Stimulated activated CD8-positive, alpha-beta memory T cell treated with anti-CD3 and anti-CD28 coated beads, Interleukin-15, amount 100 ng/mL, for 4 hours (primary cell): Measurements from ENCODE around the gene HPN.
"Not testable (repeated sequence)": the region's sequence is repeated elsewhere in the genome, so short reads cannot be mapped to it uniquely, and the experiment has no call there.

ENCODE experiments used
- DNase-seq, 2 donors: peaks; one replicate each; pipeline ENCODE4 v3.0.0-alpha.2; 2020; ENCODE audit warnings: low read depth in 2 of 2

The HPN gene

DNA sequence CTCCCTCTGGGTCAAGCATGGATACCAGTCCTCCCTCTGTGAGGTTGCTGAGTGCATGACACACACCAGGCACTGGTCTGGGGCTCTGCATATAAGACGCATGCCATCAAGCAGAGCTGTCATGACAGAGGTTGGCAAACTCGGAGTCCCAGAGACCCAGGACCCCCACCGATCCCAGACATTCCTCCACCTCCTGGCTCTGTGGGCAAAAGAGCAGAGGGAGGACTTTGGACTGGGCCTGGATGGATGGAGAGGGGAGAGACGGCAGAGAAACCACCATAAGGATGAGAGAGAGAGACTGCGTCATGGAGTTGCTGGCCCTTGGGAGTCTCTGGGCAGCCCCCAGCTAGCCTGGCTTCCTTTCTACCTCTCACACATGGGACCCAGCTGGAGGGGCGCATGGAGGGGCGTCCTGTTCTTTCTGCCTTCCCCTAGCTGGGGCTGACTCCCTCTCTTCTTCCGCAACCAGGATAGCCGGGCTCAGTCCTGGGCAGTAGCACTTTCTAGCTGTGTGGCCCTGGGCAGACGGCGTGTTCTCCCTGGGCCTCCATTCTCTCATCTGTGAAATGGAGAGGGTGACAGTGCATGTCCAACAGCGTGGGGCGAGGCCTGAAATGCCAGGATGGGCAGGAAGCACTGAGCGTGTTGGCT is 1.6 kb downstream of the HPN start:
- no peak for DNase-seq

DNA sequence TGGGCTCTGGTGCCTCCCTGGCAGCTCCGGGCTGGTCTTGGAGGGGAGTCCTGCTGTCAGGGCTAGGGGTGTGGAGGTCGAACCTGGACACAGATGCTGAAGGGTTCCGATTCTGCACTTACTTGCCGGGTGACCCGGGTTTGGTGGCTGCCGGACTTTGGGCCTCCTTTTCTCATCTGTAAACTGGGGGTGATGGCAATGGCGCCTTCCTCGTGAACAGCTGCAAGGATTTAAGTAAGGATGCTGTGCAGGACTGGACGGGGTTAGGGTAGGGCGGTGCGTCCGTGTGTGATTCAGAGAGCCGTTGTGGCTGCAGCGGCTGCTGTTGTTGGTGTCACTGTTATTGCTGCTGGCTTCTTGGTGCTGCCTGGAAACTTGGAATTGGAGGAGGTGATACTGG is 2.4 kb downstream of the HPN start:
- no peak for DNase-seq

DNA sequence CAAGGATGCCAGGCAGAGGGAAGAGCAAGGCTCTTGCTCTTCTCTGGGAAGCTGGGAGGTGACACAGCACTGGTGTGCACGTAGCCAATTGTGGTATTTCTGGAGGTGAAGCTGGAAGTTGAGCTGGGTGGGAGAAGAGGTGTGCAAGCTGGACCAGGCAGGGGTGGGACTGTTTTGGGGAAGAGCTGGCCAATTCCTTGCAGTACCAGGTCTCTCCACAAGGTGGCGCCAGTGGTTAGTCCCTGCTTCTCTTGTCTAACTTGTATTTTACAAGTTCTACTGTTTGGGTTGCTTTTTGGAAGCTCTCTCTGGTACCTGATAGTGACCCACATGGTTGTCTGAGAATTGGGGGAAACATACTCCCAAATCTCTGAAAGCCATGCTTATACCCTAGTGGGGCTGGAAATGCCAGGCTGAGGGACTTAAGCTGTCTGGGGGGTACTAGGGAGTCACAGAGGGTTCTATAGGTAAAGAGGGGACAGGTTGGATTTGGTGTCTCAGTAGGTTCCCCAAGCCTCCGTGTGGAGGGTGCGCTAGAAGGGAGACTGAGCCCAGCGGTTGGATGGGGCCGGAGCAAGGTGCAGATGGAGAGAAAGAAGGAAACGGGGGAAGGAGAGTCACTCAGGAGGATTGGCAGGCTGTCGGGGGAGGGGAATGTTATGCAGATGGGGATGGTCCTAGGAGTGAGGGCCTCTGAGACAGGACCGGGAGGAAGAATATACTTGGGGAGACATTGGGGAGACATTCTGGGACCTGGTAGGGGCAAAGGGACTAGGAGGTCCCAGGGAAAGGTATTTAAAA is 3.0 kb downstream of the HPN start:
- DNase-seq, result no peak

DNA sequence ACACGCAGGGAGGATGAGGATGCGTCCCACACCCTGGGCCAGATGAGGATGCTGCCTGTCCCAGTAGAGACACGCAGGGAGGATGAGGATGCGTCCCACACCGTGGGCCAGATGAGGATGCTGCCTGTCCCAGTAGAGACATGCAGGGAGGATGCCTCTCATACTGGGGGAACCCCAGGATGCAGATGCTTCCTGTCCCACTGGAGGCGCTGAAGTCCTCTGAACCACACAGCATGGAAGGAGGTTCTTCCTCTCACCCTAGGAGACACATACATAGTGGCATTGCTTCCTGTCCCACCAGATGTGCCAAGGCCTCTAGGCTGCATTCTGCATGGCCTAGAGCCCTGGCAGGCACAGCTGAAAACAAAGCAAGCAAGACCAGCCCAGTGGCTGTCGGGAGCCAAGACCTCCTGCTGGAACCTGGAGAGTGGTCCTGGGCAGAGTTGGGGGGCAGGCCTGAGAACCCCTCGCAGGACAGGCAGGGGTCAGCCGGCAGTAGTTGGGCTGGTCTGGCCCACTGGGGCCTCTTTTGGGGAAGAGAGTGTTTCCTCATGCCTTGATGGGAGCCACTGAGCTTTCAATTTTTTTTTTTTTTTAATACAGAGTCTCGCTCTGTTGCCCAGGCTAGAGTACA is 4.3 kb downstream of the HPN start:
- no peak for DNase-seq

DNA sequence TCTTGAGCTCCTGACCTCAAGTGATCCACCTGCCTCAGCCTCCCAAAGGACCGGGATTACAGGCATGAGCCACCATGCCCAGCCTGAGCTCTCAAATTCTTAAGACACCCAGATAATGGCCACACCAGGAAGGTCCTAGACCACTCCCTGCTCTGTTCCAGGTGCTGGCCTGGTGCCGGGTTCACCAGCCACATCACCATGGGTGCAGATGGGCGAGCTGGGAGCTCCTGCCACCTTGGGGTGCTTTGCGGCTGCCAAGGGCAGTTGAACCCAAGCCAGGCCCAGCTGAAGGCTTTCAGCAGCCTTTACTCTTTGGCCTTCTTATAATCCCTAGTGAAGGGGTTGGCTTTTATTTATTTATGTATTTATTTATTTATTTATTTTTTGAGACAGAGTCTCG is 4.9 kb downstream of the HPN start:
- no peak for DNase-seq

DNA sequence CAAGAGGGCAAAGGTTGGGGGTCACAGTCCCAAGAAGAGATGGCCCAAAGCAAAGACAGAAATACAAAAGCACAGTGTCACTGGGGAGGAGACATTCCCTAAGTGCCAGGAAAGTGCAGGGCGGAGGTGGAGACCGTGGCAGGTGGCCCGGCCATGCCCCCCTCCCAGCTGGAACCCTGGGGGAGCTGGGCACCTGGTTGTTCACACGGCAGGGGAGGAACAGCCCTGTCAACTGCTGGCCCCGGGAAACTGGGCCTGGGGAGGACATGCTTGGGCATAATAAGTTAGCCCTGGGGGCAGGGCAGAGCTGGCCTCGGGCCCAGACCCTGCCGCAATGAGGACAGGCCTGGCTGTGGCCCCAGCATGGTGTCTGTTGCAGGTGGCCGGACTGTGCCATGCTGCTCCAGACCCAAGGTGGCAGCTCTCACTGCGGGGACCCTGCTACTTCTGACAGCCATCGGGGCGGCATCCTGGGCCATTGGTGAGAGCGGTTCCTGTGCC is 7.4 kb downstream of the HPN start:
- DNase-seq, result no peak

DNA sequence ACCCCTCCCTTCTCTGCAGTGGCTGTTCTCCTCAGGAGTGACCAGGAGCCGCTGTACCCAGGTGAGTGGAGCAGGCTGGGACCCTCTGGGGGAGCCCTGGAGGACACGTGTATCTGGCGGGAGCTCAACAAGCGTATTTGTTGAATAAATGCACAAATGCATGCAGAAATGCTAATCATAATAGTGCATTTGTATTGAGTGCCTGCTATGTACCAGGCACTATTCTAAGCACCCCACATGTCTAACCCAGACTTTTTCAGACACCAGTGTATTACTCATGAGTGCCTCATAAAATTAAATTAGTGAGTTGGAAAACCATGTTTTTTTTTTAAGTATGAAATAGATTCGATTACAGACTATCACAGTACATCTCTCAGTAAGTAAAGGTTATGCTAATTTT is 7.9 kb downstream of the HPN start:
- DNase-seq, result no peak

DNA sequence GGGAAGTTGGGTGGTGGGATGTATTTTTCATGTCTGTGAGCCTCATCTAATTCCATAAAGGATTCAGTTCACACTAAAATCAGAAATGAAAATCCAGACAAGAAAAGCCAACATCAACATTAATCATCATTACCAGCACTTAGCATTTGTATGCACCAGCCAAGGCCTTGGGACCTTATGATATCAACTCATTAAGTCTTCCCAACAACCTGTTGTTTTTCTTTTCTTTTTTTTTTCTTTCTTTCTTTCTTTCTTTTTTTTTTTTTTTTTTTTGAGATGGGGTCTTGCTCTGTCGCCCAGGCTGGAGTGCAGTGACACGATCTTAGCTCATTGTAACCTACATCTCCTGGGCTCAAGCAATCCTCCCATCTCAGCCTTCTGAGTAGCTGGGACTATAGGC is 9.1 kb downstream of the HPN start:
- DNase-seq, result not testable (repeated sequence)

DNA sequence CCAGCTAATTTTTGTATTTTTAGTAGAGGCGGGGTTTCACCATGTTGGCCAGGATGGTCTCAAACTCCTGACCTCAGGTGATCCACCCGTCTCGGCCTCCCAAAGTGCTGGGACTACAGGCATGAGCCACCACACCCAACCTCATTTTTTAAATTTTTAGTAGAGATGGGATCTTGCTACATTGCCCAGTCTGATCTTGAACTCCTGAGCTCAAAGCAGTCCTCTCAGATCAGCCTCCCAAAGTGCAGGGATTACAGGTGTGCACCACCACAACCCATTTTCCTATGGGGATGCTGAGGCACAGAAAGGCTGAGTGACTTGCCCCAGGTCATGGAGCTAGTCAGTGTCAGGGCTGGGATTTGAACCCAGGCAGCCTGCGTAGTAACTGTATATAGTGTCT is 9.7 kb downstream of the HPN start:
- DNase-seq, result not testable (repeated sequence)

DNA sequence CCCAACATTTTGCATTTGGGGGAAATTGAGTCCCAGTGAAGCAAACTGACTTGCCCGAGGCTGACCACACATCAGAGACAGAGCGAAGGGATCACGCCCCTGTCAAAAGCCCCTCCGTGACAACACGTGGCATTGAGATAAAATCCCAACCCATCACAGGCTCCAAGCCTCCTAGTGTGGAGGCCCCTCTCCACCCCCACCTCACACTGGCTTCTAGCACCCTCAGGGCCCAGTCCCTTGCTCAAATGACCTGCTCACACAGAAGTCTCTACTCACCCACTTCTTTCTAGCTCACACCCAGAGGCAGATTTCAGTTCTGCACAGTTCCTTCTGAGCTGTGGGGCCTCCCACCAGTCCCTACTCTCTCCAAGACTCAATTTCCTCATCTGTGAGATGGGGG is 10.3 kb downstream of the HPN start:
- DNase-seq, result no peak

DNA sequence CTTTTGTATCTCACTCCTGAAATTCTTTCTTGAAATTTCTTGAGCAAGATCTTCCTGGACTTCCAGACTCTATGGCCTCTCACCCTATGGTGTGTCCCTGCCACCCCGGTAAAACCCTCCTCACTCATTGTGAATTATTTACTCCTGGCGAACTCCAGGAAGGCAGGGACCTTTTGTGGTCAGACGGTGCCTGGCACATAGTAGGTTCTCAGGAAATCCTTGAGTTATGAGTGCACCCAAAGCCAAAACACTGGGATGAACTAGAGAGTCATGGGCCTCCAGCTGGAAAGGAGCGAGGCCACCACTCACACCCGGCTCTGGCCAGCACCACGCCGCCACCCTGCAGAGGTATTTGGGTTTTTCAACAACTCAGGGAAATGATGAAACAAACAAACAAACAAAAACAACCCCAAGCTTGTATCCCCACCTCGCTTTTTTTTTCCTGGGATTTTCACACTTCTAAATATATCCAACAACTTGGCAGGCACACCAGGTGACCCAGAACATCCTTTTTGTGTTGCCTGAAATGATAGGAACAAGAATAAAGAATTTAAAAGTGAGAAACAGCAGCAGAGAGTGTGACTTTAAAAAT is 11.2 kb downstream of the HPN start:
- DNase-seq, result no peak

DNA sequence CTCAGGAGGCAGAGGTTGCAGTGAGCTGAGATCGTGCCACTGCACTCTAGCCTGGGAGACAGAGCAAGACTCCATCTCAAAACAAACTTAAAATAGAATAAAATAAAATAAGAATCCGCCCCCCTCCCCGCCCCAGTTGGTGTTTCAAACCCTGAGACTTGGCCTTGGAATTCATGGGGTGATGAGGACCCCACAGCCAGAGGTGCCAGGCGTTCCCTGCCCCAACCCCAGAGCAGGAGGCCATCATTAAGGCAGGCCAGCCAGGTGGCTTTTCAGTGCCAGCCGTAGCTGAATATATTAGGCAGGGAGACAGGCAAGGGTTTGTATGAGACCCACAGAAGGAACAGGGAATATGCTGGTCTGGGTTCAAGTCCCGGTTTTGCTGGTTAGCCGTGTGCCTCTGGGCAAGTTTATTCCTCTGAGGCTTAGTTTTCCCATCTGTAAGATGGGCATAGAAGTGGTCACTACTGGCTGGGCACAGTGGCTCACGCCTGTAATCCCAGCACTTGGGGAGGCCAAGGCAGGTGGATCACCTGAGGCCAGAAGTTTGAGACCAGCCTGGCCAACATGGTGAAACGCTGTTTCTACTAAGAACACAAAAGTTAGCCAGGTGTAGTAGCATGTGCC is 12.3 kb downstream of the HPN start:
- DNase-seq, result no peak

DNA sequence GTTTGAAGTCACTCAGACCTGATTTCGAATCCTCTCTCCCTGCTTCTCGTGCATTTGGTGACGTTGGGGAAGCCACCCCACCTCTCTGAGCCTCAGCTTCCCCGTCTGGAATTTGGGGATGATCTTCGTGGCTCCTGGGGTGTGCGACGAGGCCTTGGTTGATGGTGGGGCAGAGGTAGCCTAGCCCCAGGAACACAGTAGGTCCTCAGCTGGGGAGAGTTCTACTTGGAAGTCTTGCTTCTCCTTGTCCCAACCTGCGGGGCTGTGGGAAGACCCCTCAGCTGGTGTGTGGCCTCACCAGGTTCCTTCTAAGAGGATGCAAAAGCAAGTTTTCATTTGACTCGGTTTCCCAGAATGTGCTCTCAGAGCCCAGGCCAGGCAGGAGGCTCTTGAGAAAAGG is 13.1 kb downstream of the HPN start:
- no peak for DNase-seq

DNA sequence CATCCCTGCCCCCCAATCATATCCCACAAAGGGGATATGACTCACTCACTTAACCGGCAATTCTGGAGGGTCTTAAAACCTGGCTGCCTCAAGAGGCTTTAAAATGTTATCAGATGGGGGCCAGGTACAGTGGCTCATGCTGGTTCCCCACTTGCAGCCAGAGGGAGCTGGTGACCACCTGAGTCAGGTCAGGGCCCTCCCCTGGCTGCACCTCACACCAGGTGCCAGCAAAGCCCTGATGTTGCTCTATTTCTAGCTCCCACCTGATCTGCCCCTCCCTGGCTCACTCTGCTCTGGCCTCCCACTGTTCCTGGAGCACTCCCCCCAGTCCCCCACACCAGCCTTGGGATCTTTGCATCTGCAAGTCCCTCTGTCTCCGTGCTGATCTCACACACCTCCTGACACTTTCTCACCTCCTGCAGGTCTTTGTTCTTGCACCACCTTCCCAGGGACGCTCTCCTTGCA is 14.2 kb downstream of the HPN start:
- no peak for DNase-seq

DNA sequence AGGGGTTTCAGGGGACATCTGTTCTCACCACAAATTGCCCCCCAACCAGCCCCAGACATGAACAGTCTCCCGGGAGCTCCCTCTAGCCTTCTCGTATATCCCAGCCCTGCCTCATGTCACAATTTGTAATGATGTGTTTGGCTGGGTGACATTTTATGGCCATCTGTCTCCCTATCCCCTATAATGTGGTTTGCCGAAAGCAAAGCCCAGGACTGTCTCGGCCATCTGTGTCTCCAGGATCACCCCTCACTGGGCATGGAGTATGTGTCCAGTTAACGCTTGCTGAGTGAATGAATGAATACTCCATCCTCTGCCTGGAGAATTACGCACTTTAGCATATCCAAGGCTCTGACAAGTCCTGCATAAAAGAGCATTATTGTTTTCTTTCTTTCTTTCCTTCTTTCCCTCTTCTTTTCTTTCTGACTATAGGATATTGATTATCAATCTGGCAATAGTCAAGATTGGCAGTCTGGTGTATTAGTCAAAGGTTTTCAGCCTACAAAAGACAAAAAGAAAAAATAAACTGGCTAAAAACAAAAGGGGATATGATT is 15.1 kb downstream of the HPN start:
- DNase-seq, result no peak

DNA sequence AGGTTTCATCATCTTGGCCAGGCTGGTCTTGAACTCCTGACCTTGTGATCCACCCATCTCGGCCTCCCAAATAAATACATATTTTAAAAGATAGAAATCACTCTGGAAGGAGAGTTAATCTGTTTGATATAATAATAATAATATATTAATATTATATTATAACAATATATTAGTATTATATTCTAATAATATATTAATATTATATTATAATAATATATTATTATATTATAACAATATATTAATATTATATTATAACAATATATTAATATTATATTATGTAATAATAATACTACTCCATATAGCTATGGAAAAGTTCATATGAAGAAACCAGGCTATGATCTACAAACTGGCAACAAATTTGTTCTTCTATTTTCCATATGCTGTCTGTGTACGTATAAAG is 16.8 kb downstream of the HPN start:
- no peak for DNase-seq

DNA sequence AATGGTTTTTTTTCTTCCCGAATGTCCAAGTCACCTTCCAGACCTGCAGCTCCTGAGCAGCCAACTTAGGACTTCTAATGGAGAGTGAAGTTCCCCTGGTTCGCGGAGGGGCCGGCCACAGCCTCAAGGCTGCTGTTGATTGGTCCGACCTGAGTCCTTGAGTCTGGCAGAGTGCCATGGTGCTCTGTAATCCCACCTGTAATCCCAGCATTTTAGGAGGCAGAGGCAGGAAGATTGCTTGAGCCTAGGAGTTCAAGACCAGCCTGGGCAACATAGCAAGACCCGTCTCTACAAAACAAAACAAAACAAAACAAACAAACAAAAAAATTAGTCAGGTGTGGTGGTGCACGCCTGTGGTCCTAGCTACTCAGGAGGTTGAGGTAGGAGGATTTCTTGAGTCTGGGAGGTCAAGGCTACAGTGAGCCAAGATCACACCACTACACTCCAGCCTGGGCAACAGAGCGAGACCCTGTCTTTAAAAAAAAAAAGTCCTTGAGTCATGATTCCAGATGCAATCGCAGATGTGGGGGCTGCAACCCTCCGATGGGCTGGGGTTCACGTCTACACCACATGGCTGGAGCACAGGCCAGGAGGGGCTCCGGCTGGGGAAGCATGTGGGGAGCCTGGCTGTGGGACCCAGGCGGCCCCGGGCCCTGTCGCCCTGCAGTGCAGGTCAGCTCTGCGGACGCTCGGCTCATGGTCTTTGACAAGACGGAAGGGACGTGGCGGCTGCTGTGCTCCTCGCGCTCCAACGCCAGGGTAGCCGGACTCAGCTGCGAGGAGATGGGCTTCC is 17.7 kb downstream of the HPN start:
- no peak for DNase-seq

DNA sequence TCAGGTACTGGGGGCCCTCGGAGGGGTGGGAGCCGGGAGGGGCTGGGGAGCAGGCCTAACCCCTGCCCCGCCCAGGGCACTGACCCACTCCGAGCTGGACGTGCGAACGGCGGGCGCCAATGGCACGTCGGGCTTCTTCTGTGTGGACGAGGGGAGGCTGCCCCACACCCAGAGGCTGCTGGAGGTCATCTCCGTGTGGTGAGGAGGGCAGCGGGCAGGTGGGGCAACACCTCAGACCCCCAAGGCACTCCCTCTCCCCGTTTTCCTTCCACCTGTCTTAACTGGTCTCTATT is 18.2 kb downstream of the HPN start:
- no peak for DNase-seq

DNA sequence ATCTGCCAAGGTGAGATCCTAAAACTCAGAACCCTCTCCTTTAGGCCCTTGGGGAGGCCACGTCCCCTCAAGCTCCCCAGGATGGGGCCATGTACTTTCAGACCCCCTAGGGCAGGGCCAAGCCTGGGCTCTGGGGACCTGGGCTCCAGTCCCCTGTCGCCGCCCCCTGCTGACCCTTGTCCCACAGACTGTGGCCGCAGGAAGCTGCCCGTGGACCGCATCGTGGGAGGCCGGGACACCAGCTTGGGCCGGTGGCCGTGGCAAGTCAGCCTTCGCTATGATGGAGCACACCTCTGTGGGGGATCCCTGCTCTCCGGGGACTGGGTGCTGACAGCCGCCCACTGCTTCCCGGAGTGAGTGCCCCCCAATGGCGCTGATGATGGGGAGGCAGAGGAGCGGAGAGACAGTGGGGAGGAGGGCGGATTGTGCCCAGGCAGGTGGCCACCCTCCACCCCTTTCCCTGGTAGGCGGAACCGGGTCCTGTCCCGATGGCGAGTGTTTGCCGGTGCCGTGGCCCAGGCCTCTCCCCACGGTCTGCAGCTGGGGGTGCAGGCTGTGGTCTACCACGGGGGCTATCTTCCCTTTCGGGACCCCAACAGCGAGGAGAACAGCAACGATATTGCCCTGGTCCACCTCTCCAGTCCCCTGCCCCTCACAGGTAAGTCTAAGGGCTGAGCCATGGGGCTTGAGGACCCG is 18.8 kb downstream of the HPN start:
- no peak for DNase-seq

DNA sequence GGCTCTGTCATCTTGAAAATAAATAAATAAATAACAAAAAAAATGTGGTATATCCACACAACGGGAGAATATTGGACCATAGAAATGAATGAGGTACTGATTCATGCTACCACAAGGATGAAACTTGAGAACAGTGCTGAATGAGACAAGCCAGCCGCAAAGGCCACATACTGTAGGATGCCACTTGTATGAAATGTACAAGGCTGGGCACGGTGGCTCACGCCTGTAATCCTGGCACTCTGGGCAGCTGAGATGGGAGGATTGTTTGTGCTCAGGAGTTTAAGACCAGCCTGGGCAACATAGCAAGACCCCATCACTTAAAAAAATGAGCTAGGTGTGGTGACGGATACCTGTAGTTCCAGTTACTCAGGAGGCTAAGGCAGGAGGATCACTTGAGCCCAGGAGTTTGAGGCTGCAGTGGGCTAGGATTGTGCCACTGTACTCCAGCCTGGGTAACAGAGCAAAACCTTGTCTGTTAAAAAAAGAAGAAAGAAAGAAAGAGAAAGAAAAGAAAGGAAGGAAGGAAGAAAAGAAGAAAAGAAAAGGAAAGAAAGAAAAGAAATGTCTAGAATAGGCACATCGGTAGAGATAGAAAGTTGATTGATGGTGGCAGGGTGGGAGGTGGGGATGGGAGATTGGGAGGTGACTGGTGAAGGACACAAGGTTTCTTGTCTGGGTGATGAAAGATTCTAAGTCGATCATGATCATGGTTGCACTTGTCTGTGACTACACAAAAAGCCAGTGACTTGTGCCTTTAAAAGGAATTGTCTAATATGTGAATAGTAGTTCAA is 20.3 kb downstream of the HPN start:
- DNase-seq, result no peak
